ENCODE measurements around the gene EVI5.

EVI5 gene

DNA sequence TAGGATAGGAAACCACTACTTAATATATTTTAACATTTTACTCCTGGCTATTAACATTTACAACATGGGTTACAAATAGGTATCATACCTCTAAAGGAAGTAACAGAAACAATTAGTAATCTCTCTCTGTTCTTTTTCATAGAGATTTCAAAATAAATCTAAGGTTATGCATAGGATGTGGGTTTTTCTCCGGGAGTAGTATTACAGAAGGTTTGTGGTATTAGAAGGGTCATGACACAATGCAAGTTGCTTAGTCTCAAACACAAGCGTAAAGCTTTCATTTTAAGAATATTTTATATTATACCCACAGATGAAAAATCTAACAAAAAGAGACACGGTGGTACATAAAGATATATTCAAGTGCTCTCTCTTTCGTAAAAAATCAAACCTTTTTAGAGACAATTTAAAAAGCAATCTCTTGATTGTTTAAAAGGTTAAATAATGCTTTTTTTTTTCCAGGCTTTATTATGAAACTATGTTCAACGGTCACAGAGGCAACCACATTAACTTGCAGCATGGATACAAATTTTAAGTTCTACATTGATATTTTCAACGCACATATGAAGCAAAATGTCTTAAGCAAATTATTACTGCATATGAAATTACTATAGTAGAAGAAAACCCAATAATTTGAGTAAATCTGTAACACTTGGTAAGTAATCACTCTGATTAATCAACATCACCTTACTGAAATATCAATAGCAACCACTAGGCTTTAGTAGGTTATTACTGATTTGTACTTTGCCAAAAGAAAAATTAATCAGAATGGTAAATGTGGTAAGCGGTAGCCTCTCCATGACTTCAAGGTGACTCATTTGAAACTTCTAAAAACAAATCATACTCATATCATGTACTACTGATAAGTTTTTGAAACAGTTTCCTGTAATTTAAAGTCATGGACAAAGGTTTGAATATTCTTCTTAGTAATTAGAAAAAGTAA is 200.8 kb downstream of the EVI5 start:
- Mint-ChIP-seq H3K36me3 (ENCODE audit: low read depth) (peaks cover 20% of the 10 kb centered on the region), H3K4me3 (no peak overlapping the region), H3K27me3 (ENCODE audit: low read depth) (no peaks in the 10 kb centered on the region), H3K27ac (no peak overlapping the region), H3K4me1 (no peaks in the 10 kb centered on the region), H3K9me3 (peaks cover 4% of the 10 kb centered on the region)
- TF ChIP-seq, protein P1, sequence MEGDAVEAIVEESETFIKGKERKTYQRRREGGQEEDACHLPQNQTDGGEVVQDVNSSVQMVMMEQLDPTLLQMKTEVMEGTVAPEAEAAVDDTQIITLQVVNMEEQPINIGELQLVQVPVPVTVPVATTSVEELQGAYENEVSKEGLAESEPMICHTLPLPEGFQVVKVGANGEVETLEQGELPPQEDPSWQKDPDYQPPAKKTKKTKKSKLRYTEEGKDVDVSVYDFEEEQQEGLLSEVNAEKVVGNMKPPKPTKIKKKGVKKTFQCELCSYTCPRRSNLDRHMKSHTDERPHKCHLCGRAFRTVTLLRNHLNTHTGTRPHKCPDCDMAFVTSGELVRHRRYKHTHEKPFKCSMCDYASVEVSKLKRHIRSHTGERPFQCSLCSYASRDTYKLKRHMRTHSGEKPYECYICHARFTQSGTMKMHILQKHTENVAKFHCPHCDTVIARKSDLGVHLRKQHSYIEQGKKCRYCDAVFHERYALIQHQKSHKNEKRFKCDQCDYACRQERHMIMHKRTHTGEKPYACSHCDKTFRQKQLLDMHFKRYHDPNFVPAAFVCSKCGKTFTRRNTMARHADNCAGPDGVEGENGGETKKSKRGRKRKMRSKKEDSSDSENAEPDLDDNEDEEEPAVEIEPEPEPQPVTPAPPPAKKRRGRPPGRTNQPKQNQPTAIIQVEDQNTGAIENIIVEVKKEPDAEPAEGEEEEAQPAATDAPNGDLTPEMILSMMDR (IDR thresholded peaks at IDR 0.05; ENCODE audit: unreplicated experiment in 3 of 3), result no peak

DNA sequence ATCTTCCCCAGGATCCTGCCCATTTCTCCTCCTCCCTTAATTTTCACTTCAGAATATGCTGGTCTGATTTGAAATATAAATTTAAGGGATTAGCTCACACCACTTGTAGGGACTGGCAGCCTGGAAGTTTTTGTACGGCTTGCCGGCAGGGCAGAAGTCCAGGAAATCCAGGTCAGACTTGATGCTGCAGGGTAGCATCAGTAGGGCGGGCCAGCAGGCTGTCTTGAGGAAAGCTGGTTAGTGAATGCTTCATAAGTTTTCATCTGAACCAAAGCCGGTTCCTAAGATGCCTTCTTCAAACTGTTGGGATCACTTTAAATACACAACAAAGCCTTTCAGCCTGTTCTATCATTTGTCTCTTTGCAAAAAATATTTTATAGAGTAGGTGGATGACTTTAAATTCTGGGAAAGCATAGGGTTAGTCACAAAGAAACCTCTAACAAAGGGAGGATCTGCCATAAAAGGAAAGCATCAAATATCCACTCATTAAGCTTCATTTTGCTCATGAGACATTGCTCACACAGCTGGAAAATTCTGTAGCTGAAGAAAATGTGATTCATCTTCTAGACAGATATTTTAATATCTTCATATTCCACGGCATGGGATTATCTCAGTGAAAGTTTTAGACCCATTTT is 207.5 kb downstream of the EVI5 start:
- Mint-ChIP-seq H3K9me3 (no peaks in the 10 kb centered on the region), H3K27ac (no peak overlapping the region), H3K27me3 (ENCODE audit: low read depth) (no peaks in the 10 kb centered on the region), H3K36me3 (ENCODE audit: low read depth) (peaks cover 9% of the 10 kb centered on the region), H3K4me3 (no peak overlapping the region), H3K4me1 (no peaks in the 10 kb centered on the region)
- TF ChIP-seq, protein P1 (IDR thresholded peaks at IDR 0.05; ENCODE audit: unreplicated experiment in 3 of 3), result no peak

DNA sequence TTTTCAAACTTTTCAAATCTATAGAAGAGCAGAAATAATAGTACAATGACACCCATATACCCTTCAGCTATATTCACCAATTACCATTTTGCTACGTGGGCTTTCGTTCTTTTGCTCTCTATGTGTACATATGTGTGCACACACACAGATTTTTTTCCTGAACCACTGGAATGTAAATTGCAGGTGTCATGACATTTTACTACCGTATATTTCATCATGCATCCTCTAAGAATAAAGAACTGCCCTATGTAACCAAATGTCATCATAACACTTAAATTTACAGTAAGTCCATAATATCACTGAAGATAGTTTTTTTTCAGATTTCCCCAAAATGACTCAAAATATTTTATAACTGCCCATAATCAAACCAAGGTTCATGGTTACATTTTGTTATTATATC is 209.8 kb downstream of the EVI5 start:
- no peaks in the 10 kb centered on the region for H3K36me3 Mint-ChIP-seq (ENCODE audit: low read depth)
- no peaks in the 10 kb centered on the region for H3K27me3 Mint-ChIP-seq (ENCODE audit: low read depth)
- no peak overlapping the region for H3K4me3 Mint-ChIP-seq
- H3K9me3 Mint-ChIP-seq, result no peaks in the 10 kb centered on the region
- TF ChIP-seq, protein P1 (IDR thresholded peaks at IDR 0.05; ENCODE audit: unreplicated experiment in 3 of 3), result no peak
- H3K4me1 Mint-ChIP-seq, result no peaks in the 10 kb centered on the region
- H3K27ac Mint-ChIP-seq, result no peak overlapping the region

- TF ChIP-seq, protein P1 (IDR thresholded peaks at IDR 0.05; ENCODE audit: unreplicated experiment in 3 of 3), result no peak
- Mint-ChIP-seq H3K9me3 (no peaks in the 10 kb centered on the region), H3K4me1 (no peaks in the 10 kb centered on the region), H3K36me3 (ENCODE audit: low read depth) (peaks cover 5% of the 10 kb centered on the region), H3K27ac (no peak overlapping the region), H3K27me3 (ENCODE audit: low read depth) (no peaks in the 10 kb centered on the region), H3K4me3 (no peak overlapping the region)
These were observed 212.4 kb downstream of the EVI5 start for GRCh38 chr1:92572520-92572919.

GRCh38 chr1:92571578-92571977 is 213.3 kb downstream of the EVI5 start:
- Mint-ChIP-seq H3K27ac (no peak overlapping the region), H3K27me3 (ENCODE audit: low read depth) (no peaks in the 10 kb centered on the region), H3K36me3 (ENCODE audit: low read depth) (peaks cover 5% of the 10 kb centered on the region), H3K4me1 (no peaks in the 10 kb centered on the region), H3K9me3 (no peaks in the 10 kb centered on the region), H3K4me3 (no peak overlapping the region)
- TF ChIP-seq, protein P1 (IDR thresholded peaks at IDR 0.05; ENCODE audit: unreplicated experiment in 3 of 3), result no peak
